Fibroblast of skin of right biceps (primary cell): ENCODE results near the gene IPO5.
"Not testable (repeated sequence)": the region's sequence is repeated elsewhere in the genome, so short reads cannot be mapped to it uniquely, and the experiment has no call there.

Experiments used
- DNase-seq: peaks from one replicate; pipeline ENCODE4 v3.0.0-alpha.2; 2013

IPO5 gene

DNA sequence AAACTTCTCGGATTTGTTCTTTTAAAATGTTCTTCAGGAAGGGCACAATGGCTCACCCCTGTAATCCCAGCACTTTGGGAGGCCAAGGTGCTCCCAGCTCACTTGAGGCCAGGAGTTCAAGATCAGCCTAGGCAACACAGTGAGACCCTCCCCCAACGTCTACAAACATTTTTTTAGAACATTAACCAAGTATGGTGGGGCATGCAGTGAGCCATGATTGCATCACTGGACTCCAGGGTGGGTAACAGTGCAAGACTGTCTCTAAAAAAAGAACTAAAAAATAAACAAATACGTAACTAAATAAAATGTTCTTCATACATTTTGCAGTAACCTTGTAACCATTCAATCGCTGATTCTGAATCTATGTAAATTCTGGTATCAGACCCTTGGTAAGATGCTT lies 2.1 kb upstream of the IPO5 start:
- DNase-seq, result no peak

DNA sequence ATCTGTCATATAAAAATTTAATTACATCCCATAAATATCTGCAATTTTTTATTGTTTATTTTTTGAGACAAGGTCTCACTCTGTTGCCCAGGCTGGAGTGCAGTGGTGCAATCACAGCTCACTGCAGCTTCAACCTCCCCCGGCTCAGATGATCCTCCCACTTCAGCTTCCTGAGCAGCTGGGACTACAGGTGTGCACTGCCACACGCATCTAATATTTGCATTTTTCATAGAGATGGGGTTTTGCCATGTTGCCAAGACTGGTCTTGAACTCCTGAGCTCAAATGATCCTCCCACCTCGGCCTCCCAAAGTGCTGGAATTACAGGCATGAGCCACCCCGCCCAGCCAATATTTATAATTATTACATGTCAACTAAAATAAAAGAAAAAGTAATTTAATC lies 644 bp upstream of the IPO5 start:
- not testable (repeated sequence) for DNase-seq

DNA sequence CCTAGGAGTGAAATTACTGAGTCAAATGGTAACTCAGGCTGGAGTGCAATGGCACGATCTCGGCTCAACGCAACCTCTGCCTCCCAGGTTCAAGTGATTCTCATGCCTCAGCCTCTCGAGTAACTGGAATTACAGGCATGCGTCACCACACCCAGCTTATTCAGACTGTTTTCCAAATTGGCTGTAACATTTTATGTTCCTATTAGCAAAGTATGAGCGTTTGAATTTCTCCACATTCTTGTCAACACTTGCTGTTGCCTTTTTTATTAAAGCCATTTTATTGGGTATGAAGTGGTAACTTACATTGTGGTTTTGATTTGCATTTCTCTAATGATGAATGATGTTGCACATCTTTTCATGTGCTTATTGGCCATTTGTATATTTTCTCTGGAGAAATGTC lies 7.9 kb downstream of the IPO5 start:
- DNase-seq, result no peak

DNA sequence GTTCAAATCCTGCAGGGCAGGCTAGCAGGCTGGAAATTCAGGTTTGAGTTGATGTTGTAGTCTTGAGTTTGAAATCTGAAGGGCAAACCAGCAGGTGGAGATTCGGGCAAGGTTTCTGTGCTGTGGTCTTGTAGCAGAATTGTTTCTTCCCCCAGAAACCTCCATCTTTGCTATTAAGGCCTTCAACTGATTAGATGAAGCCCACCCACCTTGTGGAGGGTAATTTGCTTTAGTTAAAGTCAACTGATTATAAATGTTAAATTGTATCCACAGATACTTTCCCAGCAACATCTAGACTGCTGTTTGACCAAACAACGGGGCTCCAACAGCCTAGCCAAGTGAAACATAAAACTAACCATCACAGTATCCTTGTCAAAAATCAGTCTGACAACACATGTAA lies 9.4 kb downstream of the IPO5 start:
- no peak for DNase-seq

DNA sequence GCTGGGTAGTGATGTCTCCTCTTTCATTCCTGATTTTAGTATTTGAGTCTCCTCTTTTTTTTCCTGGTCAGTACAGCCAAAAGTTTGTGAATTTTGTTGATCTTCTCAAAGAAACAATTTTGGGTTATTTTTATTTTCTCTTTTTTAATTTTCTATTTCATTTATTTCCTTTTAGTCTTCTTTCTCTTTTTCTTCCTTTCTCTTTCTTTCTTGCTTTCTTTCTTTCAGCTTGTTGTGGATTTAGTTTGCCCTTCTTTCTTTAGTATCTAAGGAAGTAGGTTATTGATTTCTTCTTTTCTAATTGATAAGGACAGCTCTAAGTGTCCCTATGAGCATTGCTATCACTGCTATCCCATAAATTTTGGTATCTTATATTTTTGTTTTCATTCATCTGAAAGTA lies 13.8 kb downstream of the IPO5 start:
- DNase-seq, result no peak

DNA sequence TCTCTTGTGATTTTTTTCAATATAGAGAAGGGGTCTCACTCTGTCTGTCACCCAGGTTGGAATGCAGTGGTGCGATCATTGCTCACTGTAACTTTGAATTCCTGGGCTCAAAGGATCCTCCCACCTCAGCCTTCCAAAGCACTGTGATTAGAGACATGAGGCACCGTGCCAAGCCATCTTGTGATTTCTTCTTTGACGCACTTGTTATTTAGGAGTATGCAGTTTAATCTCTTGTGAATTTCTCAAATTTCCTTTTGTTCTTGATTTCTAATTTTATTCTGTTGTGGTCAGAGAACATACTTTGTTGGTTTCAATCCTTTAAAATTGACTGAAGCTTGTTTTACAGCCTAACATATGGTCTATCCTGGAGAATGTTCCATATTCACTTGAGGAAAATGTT lies 14.5 kb downstream of the IPO5 start:
- peak; percentile 40 for DNase-seq

DNA sequence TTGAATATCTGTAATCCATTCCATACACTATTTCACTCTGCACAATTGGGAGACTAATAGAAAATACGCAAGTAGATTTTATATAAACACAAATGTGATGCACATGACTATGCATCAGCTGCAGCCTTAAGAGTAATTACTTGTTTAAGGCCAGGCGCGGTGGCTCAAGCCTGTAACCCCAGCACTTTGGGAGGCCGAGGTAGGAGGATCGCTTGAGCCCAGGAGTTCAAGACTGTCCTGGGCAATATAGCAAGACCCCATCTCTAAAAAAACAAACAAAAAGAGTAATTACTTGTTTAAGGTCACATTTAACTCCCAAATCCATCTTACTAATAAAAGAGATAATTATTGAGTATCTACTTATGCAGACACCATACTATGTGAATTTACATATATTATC lies 18.0 kb downstream of the IPO5 start:
- no peak for DNase-seq

DNA sequence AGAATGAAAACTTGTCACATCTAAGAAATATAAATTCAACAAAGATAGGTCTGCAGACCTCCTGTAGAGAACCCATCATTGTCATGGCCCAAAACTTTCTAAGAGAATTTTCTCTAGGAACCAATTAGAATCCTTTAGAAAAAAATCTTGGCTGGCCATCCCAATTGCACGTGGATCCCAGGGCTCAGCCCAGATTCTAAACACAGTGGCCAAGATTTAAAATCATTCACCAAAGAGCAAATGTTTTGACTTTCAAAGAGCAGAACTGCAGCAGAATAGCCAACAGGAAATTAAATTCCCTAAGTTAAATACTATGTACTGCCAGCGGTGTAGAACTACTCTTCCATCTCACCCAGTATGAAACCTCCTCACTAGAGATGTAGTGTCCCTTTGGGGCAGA lies 21.3 kb downstream of the IPO5 start:
- no peak for DNase-seq

DNA sequence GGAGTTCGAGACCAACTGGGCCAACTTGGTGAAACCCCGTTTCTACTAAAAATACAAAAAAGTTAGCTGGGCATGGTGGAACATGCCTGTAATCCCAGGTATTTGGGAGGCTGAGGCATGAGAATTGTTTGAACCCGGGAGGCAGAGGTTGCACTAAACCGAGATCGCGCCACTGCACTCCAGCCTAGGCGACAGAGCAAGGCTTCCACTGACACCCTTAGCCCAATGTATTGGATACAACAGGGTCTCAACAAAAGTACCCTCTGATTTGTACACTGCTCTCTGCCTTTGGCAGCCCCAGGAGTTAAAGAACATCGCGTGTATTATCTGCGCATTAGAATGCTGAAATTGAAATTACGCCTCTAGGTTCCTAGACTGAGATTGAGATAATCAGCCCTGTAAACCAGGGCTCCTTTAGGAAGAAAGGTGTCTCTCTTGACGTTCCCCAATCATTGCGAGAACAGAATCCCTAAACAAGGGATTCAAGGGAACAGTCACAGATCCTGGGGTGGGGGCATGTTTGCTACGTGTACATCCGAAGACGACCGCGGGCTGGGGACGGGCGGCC lies 21.9 kb downstream of the IPO5 start:
- DNase-seq, result no peak

DNA sequence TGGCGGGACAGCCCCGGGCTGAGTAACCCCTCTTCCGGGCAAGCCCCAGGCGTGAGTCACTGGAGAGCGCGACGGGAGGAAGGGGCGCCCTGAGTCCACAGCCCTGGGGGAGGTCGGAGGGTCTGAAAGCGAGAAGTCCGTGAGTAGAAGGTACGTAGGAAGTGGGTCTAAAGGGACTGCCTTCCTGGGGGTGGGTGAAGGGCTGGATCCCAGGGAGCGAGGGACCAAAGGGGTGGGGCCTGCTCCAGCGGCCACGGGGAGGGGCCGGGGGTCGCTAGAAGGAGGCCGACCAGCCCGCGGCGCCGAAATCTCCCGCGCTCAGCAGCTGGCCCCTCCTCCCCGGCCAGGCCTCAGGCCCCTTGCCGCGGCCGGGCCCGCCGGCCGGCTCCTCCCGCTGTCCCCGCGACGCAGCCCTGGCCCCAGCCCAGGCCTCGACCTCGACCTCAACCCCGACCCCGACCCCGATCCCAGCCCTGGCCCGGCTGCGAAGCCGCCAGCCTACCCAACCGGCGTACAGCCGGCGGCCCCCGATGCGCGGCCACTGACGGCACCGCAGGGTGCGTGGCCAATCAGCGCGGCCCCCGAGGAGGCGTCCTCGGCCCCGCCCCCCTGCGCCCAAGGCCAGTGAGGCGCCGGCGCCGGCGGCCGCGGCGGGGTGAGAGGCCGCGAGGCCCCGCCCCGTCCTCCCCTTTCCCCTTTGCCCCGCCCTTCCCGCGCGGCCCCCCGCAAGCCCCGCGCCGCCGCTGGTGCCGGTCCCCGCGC lies 22.6 kb downstream of the IPO5 start:
- peak; percentile 92 for DNase-seq

DNA sequence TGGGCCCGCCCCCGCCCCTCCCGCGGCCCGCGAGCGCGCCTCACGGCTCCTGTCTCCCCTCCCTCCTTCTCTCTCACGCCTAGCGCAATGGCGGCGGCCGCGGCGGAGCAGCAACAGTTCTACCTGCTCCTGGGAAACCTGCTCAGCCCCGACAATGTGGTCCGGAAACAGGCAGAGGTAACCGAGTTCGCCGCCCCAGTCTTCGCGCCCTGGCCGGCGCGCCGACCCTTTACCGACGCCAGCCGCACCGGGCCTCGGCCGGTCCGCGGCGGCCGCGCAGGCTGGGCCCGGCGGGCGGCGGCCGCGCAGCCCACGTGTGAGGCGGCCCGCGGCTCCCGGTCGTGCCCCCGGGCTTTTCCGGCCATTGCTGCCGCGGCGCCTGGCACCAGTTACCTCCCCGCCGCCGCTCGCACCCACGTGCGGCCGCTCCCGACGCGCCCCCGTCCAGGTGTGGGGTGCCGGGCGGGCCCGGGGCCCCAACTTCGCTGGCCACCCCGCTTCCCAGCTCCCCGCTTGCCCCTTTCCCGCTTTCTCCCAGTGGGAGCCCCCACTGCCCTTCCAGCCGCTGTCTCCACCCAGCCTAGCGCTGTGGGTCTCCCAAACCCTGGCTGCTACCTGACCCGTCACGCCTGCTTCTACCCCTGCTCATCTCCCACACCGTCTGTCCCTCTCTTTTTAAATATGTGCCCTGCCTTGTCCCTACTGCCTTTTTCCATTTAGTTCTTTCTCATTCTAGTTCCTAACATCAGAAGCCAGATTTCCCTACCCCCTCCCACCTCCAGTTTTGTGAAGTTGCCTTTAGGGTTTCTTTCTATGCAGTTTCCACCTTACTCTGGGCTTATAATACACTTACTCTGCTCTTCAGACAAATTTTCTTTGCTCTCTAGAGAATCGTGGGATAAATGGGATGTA lies 23.4 kb downstream of the IPO5 start:
- peak; percentile 16 for DNase-seq

DNA sequence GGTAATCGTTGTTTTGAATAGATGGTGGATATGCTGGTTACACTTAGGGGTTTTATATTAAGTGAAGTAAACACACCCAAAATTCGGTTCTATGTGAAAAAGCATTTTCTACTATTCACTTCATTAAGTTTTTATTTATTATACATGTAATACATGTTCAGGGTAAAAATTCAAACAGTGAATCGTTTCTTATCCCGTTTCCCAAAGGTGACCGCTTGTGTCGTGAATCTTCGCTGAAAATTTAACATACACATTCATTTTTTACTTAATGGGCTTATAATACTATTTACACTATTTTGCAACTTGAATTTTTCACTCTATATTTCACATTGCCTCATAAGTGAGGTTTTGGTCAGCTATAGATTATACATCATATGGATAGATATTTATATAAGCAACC lies 24.5 kb downstream of the IPO5 start:
- no peak for DNase-seq

DNA sequence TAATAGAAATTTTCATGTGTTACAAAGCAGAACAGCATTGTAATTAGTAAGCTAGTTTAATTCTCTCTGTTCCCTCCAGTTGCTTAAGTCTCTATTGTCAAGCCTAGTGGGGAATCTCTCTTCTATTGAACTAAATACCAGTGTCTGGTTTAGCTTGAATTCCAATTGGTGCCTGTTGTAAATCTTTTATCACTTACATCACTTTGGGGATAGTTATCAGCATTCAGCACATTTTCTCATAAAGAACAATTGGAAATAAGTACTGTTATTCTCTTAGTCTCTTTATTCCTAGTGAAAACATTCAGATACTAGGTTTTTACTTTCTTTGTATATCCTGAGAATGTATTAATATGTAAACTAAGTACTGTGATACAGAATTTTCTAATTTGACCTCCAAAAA lies 25.2 kb downstream of the IPO5 start:
- peak; percentile 66 for DNase-seq

DNA sequence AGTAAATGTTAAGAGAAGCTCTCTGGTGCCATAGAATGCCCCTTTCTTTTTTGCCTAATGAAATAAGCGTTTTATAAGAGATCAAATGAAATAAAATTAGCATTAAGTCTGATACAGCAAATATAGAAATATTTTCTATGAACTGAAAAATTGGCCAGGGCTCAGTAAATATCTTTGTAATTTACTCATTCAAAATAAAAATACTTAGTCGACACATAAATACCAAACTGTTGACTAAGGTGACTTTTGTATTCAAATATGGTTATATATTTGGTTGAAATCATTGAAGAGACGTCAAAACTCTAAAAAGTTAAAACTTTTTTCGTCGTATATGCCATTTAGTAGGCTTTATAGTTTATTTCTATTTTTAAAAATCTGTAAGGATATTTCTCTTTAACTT lies 25.6 kb downstream of the IPO5 start:
- peak; percentile 53 for DNase-seq

DNA sequence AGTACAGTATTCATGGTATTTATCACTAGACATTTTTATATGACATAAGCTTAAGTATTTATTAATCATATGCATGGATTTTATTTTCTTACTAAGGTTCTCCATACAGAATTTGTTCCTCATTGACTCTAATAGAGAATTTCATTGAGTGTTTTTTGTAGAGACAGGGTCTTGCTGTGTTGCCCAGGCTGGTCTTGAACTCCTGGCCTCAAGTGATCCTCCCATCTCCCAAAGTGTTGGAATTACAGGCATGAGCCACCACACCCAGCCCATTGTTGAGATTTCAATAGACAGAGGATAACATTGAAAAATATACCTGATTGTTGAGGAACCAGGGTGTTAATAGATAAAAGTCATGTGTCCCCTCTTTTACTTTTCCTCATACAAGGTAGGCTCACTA lies 26.1 kb downstream of the IPO5 start:
- DNase-seq, result no peak

DNA sequence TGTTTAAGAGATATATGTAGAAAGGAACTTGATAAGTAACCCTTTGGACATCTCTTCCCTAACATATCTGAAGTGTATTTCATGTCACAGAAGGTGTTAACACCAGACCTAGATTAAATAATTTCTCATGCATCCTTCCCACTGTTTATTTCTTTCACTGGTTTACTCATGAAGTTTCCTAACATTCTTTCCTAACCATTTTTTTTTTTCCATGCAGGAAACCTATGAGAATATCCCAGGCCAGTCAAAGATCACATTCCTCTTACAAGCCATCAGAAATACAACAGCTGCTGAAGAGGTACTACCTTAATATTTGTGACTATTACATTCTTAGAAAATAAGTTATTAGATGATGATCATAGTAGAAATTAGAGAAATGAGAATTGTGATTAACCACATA lies 28.8 kb downstream of the IPO5 start:
- peak; percentile 34 for DNase-seq

DNA sequence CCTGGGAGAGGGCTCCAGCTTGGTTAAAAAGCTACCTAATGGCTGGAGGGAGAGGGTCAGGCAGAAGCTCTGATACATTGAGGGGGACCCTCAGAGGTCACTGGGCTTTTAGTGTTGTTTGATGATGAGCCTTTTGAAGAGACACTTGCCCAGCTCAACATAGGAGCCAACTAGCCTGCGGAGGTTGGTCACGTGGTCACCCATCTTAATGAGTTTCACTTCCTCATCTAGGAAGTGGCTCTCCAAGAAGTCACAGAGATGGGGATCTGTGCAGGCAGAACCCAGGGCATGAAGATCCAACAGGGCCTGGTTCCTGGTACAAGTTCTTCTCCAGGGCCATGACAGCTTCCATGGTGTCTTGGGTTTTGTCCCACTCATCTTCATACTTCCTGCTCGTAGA lies 33.4 kb downstream of the IPO5 start:
- DNase-seq, result no peak

DNA sequence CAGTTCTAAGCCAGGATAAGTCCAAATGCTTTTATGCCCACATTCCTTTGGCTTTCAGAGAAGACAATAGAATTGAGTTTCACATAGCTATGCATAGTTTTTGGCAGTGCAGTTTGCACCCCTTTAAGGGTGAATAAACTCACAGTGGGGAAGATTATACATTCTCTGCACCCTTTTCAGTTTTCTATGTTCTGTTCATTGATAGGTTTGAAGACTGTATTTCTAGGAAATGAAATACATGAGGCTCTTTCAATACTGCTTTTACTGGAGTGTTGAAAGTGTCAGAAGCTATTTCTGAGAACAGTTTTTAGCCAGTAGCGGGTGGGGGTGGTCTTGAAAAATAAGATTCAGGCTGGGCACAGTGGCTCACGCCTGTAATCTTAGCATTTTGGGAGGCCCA lies 46.2 kb downstream of the IPO5 start:
- DNase-seq, result no peak

DNA sequence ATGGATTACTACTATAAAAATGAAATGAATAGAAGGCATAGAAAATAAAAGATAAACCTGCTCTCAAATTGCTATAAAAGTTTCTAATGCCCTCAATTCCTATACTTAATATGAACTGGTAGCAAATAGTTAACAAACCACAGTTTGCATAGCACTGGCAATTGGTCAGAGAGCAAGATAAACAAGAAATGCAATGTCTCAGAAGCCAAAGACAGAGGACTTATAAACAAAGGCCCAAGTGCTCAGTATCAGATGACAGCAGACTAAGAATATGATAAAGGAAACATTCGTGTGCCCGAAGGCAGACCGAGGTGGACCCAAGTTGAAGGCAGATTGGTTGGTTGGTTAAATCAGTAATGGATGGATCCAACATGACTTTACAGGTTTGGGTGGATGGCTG lies 50.6 kb downstream of the IPO5 start:
- DNase-seq, result no peak

DNA sequence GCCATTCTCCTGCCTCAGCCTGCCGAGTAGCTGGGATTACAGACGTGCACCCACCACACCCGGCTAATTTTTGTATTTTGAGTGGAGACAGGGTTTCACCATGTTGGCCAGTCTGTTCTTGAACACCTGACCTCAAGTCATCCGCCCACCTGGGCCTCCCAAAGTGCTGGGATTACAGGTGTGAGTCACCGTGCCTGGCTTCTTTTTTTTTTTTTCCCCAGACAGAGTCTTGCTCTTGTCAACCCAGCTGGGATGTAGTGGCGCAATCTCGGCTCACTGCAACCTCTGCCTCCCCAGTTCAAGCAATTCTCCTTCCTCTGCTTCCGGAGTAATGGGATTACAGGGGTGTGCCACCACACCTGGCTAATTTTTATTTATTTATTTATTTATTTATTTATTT lies 51.5 kb downstream of the IPO5 start:
- not testable (repeated sequence) for DNase-seq

DNA sequence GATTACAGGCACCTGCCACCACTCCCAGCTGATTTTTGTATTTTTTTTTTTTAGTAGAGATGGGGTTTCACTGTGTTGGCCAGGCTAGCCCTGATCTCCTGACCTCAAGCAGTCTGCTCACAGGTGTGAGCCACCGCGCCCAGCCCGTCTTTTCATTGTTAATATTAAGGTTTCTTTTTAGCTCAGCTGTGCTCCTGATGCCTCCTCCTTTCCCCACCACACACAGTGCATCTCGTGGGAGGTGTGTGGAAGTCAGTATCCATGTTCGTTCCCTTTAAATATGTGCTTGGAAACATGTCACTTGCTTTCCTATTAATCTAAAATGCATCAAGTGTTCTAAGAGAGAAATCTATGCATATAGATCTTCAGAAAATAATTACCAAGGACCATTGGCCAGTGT lies 53.5 kb downstream of the IPO5 start:
- no peak for DNase-seq

DNA sequence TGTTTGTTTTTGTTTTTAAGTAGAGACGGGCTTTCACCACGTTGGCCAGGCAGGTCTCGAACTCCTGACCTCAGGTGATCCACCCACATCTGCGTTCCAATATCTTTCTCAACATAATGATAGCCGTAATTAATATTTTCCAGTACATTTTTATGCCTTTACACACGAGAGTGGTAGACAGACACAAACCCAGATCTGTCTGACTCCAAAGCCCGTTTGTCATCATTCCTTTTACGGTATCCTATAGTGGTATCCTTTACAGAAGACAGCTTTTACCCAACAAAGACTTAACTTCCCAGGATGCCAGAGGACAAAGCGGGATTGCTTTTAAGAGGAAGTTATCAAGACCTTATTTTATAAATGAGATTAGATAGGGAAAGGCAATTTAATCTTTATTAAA lies 59.8 kb downstream of the IPO5 start:
- DNase-seq, result no peak

DNA sequence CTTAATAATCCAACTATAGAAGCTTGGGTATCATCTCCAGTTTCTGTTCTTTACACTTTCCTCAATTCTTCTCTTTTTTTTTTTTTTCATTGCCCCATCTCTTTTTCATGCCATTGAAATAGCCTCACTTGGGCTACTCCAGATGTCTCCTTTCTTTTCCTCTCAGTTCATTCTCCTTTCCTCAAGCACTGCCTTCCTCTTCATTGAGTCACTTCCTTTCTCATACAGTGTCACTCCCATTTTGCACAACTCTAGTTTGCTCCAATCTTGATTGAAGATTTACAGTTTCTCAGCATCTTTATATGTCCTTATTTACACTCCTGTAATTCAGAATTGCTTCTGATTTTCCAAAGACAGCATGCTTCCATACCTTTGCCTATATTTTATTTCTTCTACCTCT lies 61.3 kb downstream of the IPO5 start:
- peak; percentile 77 for DNase-seq

DNA sequence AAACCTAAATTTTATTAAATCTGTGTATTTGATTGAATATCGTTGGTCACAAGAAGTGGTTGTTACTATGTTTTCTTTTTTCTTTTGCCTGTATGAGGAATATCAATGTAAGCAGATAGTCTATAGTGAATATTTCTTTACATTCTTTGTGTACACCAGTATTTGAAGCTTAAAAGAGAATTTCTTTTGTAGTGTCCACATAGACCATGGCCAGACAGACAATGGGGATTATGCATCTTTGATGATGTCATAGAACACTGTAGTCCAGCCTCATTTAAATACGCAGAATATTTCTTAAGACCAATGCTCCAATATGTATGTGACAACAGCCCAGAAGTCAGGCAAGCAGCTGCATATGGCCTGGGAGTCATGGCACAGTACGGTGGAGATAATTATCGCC lies 64.8 kb downstream of the IPO5 start:
- DNase-seq, result no peak
